IPS DF 6.9 (cell line): Measurements from ENCODE around the gene LHPP.

ENCODE experiments used
- DNase-seq: peaks from one replicate; pipeline ENCODE4 v3.0.0-alpha.2; 2013; ENCODE audit warnings: low read depth, low spot score
- H3K27ac ChIP-seq: one replicate; pipeline ENCODE4 v1.5.1; 2013; ENCODE audit warnings: low read length, control low read depth
- H3K27me3 ChIP-seq: 2 replicates; pipeline ENCODE4 v1.6.1; 2013; ENCODE audit warnings: mild to moderate bottlenecking, low read length; ENCODE audit not compliant: control insufficient read depth, insufficient read depth
- H3K36me3 ChIP-seq: 2 replicates; pipeline ENCODE4 v1.6.1; 2013; ENCODE audit warnings: low read length; ENCODE audit not compliant: control insufficient read depth, insufficient read depth
- H3K4me1 ChIP-seq: 2 replicates; pipeline ENCODE4 v1.6.1; 2013; ENCODE audit warnings: low read length; ENCODE audit not compliant: control insufficient read depth, insufficient read depth
- H3K4me3 ChIP-seq: 2 replicates; pipeline ENCODE4 v1.5.1; 2013; ENCODE audit warnings: mild to moderate bottlenecking, low read length
- H3K9me3 ChIP-seq: 2 replicates; pipeline ENCODE4 v1.6.1; 2013; ENCODE audit warnings: low read length, inconsistent platforms; ENCODE audit not compliant: control insufficient read depth, insufficient read depth
- WGBS: extraction: QIAGEN DNeasy Blood & Tissue Kit; methylation state at CpG from one replicate; pipeline ENCODE4 v1.1.7; 2013; ENCODE audit warnings: mixed read lengths, missing lambda C conversion rate; ENCODE audit not compliant: insufficient read length, insufficient coverage; 5-methylcytosine and 5-hydroxymethylcytosine counted together

The LHPP gene

GRCh38 chr10:124472071-124472470 is 10.4 kb downstream of the LHPP start:
- no peaks in the 10 kb centered on the region for H3K27me3 ChIP-seq
- WGBS, result no CpG with 5 or more reads among the region's 6 CpGs

GRCh38 chr10:124473070-124473469 is 11.4 kb downstream of the LHPP start:
- Histone ChIP-seq H3K4me1 (peaks cover 19% of the 10 kb centered on the region), H3K9me3 (no peaks in the 10 kb centered on the region), H3K4me3 (no peak overlapping the region), H3K36me3 (no peaks in the 10 kb centered on the region), H3K27me3 (no peaks in the 10 kb centered on the region), H3K27ac (no peak overlapping the region)
- WGBS, result no CpG with 5 or more reads among the region's 3 CpGs
- DNase-seq, result no peak

More at GRCh38 chr10:124472071-124472470, 10.4 kb downstream of the LHPP start:
- H3K9me3 ChIP-seq, result no peaks in the 10 kb centered on the region
- no peak overlapping the region for H3K4me3 ChIP-seq
- no peaks in the 10 kb centered on the region for H3K36me3 ChIP-seq
- no peak overlapping the region for H3K27ac ChIP-seq
- DNase-seq, result no peak
- peaks cover 12% of the 10 kb centered on the region; the same call in 1 of the 2 replicates for H3K4me1 ChIP-seq

- DNase-seq, result no peak
- H3K36me3 ChIP-seq, result no peaks in the 10 kb centered on the region
- no peaks in the 10 kb centered on the region for H3K27me3 ChIP-seq
- no peak overlapping the region for H3K4me3 ChIP-seq
- H3K27ac ChIP-seq, result no peak overlapping the region
- no peaks in the 10 kb centered on the region for H3K9me3 ChIP-seq
- peaks cover 13% of the 10 kb centered on the region for H3K4me1 ChIP-seq
- no CpG with 5 or more reads among the region's 9 CpGs for WGBS
These were observed 13.0 kb downstream of the LHPP start for GRCh38 chr10:124474514-124475070.

DNA sequence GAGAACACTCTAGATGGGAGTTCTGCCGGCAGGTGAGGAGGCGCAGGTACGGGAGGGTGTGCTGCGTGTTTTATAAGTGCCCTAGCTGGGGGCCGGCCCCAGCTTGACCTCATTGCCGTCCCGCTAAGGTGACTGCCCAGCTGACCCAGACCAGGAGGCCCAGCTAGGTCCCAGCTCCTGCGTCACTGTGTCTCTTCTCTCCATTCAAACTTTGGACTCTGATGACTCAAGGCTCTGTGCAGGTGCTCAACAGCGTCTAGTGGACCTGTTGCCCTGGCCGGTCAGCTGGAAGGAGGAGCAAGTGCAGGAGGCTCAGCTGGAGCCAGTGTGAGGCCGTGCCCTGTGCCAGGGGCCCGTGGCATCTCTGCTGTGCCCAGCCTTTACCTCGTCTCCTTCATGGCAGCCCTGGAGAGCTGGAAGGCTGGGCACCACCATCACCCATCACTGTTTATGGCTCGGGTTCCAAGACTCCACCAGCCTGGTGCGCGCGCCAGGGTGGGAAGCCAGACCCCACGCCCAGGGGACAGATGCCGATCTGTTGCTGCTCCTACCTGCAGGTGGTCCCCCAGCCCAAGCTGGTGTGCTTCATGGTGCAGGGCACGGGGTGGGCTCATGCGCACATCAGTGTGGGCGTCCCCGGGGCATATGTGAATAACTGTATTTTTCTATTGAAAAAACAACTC is 14.6 kb downstream of the LHPP start:
- no peaks in the 10 kb centered on the region for H3K27me3 ChIP-seq
- peaks cover 7% of the 10 kb centered on the region for H3K4me1 ChIP-seq
- no peak overlapping the region for H3K27ac ChIP-seq
- no peak overlapping the region for H3K4me3 ChIP-seq
- no peak for DNase-seq
- no CpG with 5 or more reads among the region's 23 CpGs for WGBS
- H3K36me3 ChIP-seq, result no peaks in the 10 kb centered on the region
- H3K9me3 ChIP-seq, result no peaks in the 10 kb centered on the region

DNA sequence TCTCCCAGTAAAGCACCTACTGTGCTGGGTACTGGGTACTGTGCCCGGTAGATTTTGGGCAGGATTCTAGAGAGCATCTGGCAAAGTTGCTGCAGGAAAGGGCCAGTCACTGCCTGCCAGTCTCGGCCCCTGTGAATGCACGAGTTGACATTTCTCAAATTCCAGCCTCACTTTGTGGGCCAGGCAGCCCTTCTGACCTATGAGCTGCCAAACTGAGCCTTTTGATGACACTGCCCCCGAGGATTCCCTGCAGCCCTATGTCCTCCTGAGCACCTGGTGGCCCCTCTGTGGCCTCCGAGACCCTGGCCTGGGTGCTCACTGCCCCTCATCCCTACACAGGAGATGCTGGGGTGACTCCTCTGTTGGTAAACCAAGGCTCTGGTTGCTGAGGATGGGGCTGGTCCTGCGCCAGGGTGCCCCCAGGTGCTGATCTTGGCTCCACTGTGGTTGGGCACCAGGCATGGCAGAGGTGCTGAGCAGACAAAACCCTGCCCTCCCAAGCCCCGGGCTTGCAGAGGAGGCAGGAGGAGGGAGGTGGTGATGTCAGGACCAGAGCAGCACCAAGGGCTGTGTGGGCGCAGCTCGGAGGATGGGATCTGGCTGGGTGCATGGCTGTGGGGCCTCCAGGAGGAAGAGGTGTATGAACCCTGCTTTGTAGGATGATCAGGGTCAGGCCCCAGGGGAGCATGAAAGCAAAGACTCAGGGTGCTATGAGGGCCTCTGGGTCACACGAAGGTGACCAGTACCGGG is 16.2 kb downstream of the LHPP start:
- peaks cover 10% of the 10 kb centered on the region for H3K4me1 ChIP-seq
- no CpG with 5 or more reads among the region's 11 CpGs for WGBS

DNA sequence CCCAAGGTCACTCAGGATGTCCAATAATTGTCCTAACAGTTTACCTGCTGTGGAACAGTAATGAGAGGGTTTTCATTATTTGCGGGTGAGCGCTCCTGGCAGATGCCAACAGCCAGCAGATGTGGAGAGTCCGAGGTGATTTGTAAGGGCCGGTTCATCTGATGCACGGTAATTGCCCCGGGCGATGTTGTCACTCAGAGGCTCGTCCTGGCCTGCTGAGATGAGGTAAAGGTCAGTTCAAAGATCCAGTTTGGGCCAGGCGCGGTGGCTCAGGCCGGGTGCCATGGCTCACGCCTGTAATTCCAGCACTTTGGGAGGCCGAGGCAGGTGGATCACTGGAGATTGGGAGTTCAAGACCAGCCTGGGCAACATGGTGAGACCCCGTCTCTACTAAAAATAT is 16.9 kb downstream of the LHPP start:
- no peak for DNase-seq
- no peaks in the 10 kb centered on the region for H3K27me3 ChIP-seq
- H3K36me3 ChIP-seq, result no peaks in the 10 kb centered on the region
- H3K4me3 ChIP-seq, result no peak overlapping the region
- H3K4me1 ChIP-seq, result peaks cover 10% of the 10 kb centered on the region
- no CpG with 5 or more reads among the region's 14 CpGs for WGBS
- no peaks in the 10 kb centered on the region for H3K9me3 ChIP-seq
- H3K27ac ChIP-seq, result no peak overlapping the region

More for the DNA sequence above, 16.2 kb downstream of the LHPP start:
- no peak overlapping the region for H3K4me3 ChIP-seq
- DNase-seq, result no peak
- H3K27ac ChIP-seq, result no peak overlapping the region
- H3K9me3 ChIP-seq, result no peaks in the 10 kb centered on the region
- no peaks in the 10 kb centered on the region for H3K27me3 ChIP-seq
- H3K36me3 ChIP-seq, result no peaks in the 10 kb centered on the region

GRCh38 chr10:124480860-124481259 is 19.2 kb downstream of the LHPP start:
- DNase-seq, result no peak
- H3K4me3 ChIP-seq, result no peak overlapping the region
- H3K4me1 ChIP-seq, result peaks cover 10% of the 10 kb centered on the region
- H3K9me3 ChIP-seq, result no peaks in the 10 kb centered on the region
- no peak overlapping the region for H3K27ac ChIP-seq
- H3K36me3 ChIP-seq, result peaks cover 5% of the 10 kb centered on the region; the same call in 1 of the 2 replicates
- no CpG with 5 or more reads among the region's 5 CpGs for WGBS
- H3K27me3 ChIP-seq, result no peaks in the 10 kb centered on the region

DNA sequence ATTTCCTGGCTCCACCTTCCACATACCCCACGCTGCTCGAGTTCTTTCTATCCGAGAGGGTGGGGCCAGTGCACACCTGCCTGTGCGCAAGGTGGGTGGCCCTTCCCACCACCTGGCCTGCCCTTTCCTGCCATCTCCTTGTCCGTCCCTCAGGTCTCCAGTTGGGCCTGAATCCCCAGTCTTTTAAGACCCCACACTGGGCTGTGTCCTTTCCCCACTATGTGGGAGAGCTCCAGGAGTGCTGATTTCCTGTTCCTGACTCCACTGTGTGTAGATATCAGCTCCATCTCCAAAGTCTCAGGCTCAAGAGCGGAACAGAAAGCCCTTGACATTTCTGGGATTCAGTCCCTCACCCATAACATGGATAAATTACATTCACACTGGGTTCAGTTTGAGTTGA is 20.1 kb downstream of the LHPP start:
- H3K27me3 ChIP-seq, result no peaks in the 10 kb centered on the region
- WGBS, result no CpG with 5 or more reads among the region's 6 CpGs
- peaks cover 10% of the 10 kb centered on the region for H3K4me1 ChIP-seq
- H3K4me3 ChIP-seq, result no peak overlapping the region
- DNase-seq, result no peak
- H3K27ac ChIP-seq, result no peak overlapping the region
- H3K9me3 ChIP-seq, result no peaks in the 10 kb centered on the region
- peaks cover 5% of the 10 kb centered on the region; the same call in 1 of the 2 replicates for H3K36me3 ChIP-seq

- no peak overlapping the region for H3K27ac ChIP-seq
- no peaks in the 10 kb centered on the region for H3K9me3 ChIP-seq
- H3K4me3 ChIP-seq, result no peak overlapping the region
- H3K36me3 ChIP-seq, result peaks cover 5% of the 10 kb centered on the region; the same call in 1 of the 2 replicates
- H3K27me3 ChIP-seq, result no peaks in the 10 kb centered on the region
- H3K4me1 ChIP-seq, result peaks cover 8% of the 10 kb centered on the region
- no peak for DNase-seq
- WGBS, result no CpG with 5 or more reads among the region's 10 CpGs
These were observed 20.7 kb downstream of the LHPP start for GRCh38 chr10:124482236-124482800.

DNA sequence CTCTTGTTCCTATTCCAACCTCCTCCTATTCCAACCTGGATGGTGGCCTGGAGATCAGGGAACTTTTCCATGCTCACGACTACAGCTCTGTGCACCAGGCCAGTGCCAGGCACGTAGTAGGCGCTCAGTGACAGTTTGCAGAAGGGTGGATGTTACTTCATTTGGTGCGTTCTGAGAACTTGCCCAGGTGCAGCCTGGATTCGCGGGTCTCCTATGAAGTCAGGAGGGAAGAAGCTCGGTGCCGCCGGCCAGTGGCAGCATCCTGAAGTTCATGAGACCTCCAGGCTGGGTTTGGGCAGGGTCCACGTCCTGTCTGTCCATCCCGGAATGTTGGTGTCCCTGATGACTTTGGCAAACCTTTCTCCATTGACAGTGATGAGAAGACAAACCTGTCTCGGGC is 21.3 kb downstream of the LHPP start:
- Histone ChIP-seq H3K27ac (no peak overlapping the region), H3K36me3 (peaks cover 5% of the 10 kb centered on the region; the same call in 1 of the 2 replicates), H3K9me3 (no peaks in the 10 kb centered on the region), H3K4me1 (peaks cover 5% of the 10 kb centered on the region), H3K27me3 (no peaks in the 10 kb centered on the region), H3K4me3 (no peak overlapping the region)
- no peak for DNase-seq
- WGBS, result no CpG with 5 or more reads among the region's 12 CpGs
